ENCODE data around the gene TMEM238. TPM values are rescaled to one million over a fixed set of nuclear protein-coding genes. Genes with fewer than 3 reads are reported as not detected.

The TMEM238 gene
- total RNA-seq, 1 donor from 2014 or later: 0.40 TPM

- DNase-seq (ENCODE audit: low read depth in 2 of 2): no peak
Observed at GRCh38 chr19:55379174-55379573, 4.9 kb downstream of the TMEM238 start.

DNA sequence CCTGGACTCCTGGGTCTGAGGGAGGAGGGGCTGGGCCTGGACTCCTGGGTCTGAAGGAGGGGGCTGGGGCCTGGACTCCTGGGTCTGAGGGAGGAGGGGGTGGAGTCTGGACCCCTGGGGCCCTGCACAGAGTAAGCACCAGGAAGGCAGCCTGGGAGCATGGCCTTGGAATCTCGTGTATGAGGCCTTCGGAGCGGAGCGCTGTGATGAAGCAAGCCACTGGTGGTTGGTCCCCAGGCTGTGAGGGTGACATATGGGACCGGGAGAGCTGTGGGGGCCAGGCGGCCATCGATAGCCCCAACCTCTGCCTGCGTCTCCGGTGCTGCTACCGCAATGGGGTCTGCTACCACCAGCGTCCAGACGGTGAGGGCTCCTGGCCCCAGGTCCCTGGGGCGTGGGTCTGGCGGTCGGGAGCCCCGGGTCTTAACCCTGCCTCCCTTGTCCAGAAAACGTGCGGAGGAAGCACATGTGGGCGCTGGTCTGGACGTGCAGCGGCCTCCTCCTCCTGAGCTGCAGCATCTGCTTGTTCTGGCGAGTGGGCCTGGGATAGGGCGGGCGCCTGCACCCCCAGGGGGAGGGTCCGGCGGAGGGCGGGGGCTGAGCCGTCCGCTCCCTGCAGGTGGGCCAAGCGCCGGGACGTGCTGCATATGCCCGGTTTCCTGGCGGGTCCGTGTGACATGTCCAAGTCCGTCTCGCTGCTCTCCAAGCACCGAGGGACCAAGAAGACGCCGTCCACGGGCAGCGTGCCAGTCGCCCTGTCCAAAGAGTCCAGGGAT, 6.5 kb downstream of the TMEM238 start:
- no peak for DNase-seq (ENCODE audit: low read depth in 2 of 2)

DNA sequence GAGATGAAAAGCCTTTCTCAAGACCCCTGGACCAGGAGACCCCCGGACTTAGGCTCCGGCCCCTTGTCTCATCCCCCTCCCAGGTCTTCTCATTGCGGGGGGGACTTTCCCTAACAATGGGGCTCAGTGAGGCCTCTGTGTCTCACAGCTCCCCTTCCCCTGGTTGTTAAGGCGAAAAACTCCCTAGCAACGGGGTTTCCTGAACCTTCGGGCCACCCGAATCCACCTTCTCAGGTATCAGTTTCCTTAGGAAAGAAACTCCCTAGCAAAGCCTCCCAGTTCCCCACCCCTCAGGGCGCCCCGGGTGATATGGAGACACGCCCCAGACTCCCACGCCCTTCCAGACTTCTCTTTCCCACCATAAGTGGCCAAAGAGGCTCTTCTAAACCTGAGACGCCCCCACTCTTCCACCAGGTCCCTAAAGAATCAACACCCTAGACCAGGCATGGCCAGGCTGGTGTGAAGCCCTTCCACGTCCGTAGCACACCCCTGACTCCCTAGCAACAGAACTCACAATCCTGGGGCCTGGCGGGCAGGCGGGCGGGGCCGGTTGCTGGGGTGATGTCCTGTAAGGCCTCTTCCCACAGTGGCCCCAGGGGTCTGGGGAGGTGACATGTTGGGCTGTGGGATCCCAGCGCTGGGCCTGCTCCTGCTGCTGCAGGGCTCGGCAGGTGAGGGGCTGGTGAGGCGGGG, 7.7 kb downstream of the TMEM238 start, which contains the start of gene TMEM190:
Gene TMEM190, plus strand, starts transcription at position 586 of the 693 bp plus-strand sequence. Its CDS starts 28 bp downstream, at position 614.
- DNase-seq (ENCODE audit: low read depth in 2 of 2): no peak

DNA sequence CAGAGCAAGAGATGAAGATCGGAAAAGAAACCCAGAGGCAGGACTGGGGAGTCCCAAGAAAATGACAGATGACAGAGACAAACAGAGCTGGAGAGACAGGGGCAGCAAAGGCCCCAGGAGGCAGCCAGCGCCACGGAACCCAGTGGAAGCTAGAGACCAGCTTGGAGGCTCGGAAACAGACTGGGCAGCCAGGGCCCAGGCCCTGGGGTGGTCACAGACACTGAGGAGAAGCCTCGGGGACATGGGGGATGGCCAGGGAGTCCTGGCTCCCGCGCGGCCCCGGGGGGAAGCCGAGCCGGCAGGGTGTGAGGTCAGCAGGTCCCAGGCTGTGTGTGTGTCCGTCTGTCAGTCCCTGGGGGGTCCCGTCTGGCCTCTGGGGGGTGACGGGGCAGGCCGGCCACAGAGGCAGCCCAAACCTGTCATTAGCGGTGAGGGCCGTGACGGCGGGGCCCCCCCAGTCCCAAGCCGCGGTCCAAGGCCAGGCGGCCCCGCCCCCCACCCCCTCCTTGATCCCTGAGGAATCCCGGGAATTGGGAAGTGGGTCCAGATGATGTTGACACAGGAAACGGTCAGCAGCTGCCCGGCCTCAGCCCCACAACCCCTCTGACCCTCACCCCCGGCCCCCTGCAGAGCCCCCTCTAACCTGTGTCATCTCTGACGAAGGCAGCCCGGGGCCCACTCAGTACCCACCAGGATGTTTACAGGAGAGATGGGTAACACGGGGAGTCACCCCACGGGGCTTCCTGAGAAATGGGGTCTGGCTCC, 9.9 kb downstream of the TMEM238 start:
- no peak for DNase-seq (ENCODE audit: low read depth in 2 of 2)

- DNase-seq (ENCODE audit: low read depth in 2 of 2): no peak
Observed at GRCh38 chr19:55373306-55373992, 10.6 kb downstream of the TMEM238 start.

DNA sequence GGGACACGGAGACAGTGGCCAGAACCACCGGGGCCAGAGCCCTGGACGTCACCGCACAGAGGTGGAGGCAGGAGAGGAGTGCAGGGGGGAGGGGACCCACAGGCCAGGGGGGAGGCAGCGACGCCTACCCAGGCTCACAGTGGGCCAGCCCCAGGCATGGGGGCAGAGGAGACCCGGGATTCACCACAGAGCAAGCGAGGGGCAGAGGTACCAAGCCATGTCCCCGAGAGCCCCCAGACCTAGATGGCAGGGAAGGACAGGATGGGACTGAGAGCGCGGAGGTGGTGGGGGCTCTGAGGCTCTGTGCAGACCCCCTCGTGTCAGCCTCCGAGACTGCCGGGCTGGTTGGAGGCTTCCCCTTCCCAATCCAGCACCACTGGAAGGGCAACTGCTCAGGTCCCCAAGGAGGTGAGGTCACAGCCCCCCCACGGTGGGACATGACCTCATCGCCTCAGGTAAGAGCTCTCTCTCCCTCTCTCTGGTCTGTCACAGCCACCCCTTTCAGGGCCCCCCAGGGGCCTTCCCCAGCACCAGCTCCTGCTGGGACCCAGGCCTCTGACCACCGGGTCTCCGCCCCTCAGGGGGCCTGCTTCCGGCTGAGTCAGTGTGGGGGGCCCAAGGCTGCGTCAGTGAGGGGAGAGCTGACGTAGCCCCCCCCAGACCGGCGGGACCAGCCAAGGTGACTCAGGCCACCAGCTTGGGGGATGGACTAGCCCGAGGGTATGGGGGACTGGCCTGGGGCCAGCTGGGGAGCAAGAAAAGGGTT, 11.6 kb downstream of the TMEM238 start:
- DNase-seq (ENCODE audit: low read depth in 2 of 2): no peak

- DNase-seq (ENCODE audit: low read depth in 2 of 2): no peak
Observed at GRCh38 chr19:55370305-55370988, 13.6 kb downstream of the TMEM238 start, which contains the start of gene IL11. Gene IL11 (minus strand): TSS chr19:55370463. CDS start chr19:55370310, 153 bp downstream.

- no peak for DNase-seq (ENCODE audit: low read depth in 2 of 2)
Observed at GRCh38 chr19:55369653-55370304, 14.3 kb downstream of the TMEM238 start.

DNA sequence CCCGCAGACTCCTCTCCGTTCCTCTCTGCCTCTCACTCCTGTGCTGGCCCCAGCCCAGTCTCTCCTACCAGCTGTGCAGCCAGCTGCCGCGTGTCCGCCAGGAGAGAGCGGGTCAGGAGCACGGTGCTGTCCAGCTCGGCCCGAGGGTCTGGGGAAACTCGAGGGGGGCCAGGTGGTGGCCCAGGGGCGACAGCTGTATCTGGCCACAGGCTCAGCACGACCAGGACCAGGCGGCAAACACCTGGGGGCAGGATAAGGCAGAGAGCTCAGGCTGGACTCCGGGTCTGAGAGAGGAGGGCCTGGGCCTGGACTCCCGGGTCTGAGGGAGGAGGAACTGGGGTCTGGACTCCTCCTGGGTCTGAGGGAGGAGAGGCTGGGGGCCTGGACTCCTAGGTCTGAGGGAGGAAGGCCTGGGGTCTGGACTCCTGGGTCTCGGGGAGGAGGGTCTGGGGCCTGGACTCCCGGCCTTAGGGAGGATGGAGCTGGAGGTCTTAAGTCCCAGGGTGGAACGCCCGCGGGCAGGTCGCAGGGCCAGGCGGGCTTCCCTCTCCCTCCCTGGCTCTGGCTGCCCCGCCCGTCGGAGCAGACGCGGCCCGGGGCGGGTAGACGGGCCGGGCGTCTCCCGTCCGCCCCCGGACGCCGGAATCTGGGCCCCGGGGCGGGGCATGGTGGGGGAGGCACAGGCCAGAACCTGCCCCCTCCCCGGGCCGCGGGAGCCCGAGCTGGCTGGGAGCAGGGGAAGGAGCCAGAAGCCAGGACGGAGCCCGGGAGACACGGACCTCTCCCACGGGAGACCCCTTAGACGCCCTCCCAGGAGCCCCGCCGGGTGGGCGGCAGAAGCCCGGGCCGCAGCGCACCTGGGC, 15.2 kb downstream of the TMEM238 start:
- DNase-seq (ENCODE audit: low read depth in 2 of 2): no peak

DNA sequence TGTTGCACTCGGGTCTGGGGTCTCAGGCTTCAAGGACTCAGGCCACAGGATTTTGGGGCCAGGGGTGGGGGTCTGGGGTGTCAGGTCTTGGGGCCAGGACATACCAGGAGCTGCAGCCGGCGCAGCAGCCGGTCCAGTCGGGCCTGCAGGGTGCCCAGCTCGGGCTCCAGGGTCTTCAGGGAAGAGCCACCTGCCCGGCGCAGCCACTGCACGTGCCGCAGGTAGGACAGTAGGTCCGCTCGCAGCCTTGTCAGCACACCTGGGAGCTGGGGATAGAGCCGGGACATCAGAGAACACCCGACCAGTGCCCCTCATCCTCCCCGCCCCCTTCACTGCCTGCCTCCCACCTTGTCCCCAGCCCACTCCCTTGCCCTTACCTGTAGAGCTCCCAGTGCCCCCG, 16.0 kb downstream of the TMEM238 start:
- DNase-seq (ENCODE audit: low read depth in 2 of 2): no peak

- no peak for DNase-seq (ENCODE audit: low read depth in 2 of 2)
Observed at GRCh38 chr19:55366790-55367189, 17.3 kb downstream of the TMEM238 start.

DNA sequence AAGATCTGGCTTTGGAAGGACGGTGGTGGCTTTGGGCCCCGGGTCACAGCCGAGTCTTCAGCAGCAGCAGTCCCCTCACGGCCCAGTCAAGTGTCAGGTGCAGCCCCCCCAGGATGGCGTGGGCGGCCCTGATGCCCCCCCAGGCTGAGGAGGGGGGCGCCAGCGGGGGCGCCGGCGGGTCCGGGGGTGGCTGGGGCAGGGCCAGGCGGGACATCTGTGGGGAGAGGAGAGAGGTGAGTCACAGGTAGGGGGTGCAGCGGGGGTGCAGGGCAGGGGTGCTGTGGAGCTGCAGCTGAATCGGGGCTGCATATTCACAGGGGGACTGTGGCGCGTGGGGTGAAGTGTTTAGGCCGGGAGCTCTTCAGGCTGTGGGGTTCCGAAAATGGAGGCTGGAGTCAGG, 18.1 kb downstream of the TMEM238 start:
- DNase-seq (ENCODE audit: low read depth in 2 of 2): no peak

- DNase-seq (ENCODE audit: low read depth in 2 of 2): no peak
Observed at GRCh38 chr19:55365245-55365644, 18.8 kb downstream of the TMEM238 start.

GRCh38 chr19:55362990-55363716, 20.9 kb downstream of the TMEM238 start, which contains the start of gene GARIN5B:
Gene GARIN5B (minus strand): TSS chr19:55363260. CDS start chr19:55363066, 194 bp downstream.
- no peak for DNase-seq (ENCODE audit: low read depth in 2 of 2)

GRCh38 chr19:55362174-55362989, 21.7 kb downstream of the TMEM238 start:
- DNase-seq (ENCODE audit: low read depth in 2 of 2): no peak

GRCh38 chr19:55360902-55361301, 23.2 kb downstream of the TMEM238 start:
- no peak for DNase-seq (ENCODE audit: low read depth in 2 of 2)

All from lung microvascular endothelial cell (primary cell).